ENCODE data around the gene RFFL. TPM values are rescaled to one million over a fixed set of nuclear protein-coding genes. Genes with fewer than 3 reads are reported as not detected.

The RFFL gene
- total RNA-seq, 3 donors from 2014 or later (not counting 1 experiment from before 2014, with no cell fraction given) = 50.0 to 86.6 (median 75.9) TPM

- Histone ChIP-seq H3K4me3 (ENCODE audit: low read length) (no peak overlapping the region), H3K27me3 (ENCODE audit: control insufficient read depth, insufficient read depth, low read length) (no peaks in the 10 kb centered on the region), H3K27ac (ENCODE audit: low read length) (no peak overlapping the region), H3K36me3 (ENCODE audit: control insufficient read depth, insufficient read depth, low read length) (no peaks in the 10 kb centered on the region), H3K9me3 (ENCODE audit: control insufficient read depth, insufficient read depth, low read length) (no peaks in the 10 kb centered on the region), H3K4me1 (ENCODE audit: control insufficient read depth, insufficient read depth, low read length) (peaks cover 13% of the 10 kb centered on the region)
- DNase-seq (no peak), ATAC-seq (no peak)
- peak overlapping the region; percentile 22 for H3K4me3 Mint-ChIP-seq
- TF ChIP-seq, protein P1, sequence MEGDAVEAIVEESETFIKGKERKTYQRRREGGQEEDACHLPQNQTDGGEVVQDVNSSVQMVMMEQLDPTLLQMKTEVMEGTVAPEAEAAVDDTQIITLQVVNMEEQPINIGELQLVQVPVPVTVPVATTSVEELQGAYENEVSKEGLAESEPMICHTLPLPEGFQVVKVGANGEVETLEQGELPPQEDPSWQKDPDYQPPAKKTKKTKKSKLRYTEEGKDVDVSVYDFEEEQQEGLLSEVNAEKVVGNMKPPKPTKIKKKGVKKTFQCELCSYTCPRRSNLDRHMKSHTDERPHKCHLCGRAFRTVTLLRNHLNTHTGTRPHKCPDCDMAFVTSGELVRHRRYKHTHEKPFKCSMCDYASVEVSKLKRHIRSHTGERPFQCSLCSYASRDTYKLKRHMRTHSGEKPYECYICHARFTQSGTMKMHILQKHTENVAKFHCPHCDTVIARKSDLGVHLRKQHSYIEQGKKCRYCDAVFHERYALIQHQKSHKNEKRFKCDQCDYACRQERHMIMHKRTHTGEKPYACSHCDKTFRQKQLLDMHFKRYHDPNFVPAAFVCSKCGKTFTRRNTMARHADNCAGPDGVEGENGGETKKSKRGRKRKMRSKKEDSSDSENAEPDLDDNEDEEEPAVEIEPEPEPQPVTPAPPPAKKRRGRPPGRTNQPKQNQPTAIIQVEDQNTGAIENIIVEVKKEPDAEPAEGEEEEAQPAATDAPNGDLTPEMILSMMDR (IDR thresholded peaks at IDR 0.05) = no peak
- H3K27me3 Mint-ChIP-seq (ENCODE audit: low read depth in 2 of 2) = no peaks in the 10 kb centered on the region
- no peaks in the 10 kb centered on the region for H3K36me3 Mint-ChIP-seq
- 96% methylated on average over 2 of the region's 2 CpGs for WGBS (ENCODE audit: insufficient coverage)
- intact Hi-C loops (cut with micrococcal nuclease) = no loop called here
- H3K9me3 Mint-ChIP-seq = no peaks in the 10 kb centered on the region
- H3K27ac Mint-ChIP-seq = peak overlapping the region; percentile 14 to 48
- peaks cover 38 to 53% of the 10 kb centered on the region in 2 donors for H3K4me1 Mint-ChIP-seq
These were observed 19.6 kb upstream of the RFFL start for GRCh38 chr17:35083071-35083470.

DNA sequence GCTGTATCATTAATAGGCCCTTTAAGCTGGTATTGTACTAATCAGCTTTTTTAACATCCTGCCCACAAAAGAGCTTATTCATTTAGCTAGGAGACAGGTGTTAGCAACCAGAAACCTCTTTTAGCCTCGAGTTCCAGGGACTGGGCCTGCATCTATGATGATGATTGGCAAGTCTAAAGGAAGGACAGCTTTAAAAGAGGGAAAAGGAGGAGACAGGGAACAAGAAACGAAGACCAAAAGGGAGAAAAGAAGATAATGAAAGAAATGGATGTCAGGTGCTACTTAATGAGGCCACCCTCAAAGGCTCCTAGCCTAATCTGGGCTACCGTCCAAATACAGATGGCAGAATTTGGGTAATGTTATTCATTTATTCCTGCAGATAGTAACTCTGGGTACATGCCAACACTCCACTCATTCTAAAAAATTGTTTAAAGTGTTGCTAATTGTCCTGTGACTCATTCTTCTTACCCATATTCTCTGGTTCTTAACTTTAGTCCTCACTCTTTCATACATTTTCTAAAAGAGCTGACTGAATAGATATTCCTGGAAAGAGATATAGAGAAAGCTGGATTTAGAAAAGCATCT lies 18.7 kb upstream of the RFFL start:
- DNase-seq (peak in 1 of 2 donors; percentile 44), ATAC-seq (peak; percentile 29 to 57 (median 52))
- Mint-ChIP-seq H3K9me3 (no peaks in the 10 kb centered on the region), H3K36me3 (no peaks in the 10 kb centered on the region), H3K27ac (peak overlapping the region; percentile 21 to 27), H3K4me1 (peaks cover 38 to 53% of the 10 kb centered on the region in 2 donors), H3K27me3 (ENCODE audit: low read depth in 2 of 2) (no peaks in the 10 kb centered on the region), H3K4me3 (peak overlapping the region; percentile 14)
- Histone ChIP-seq H3K27me3 (ENCODE audit: control insufficient read depth, insufficient read depth, low read length) (no peaks in the 10 kb centered on the region), H3K9me3 (ENCODE audit: control insufficient read depth, insufficient read depth, low read length) (no peaks in the 10 kb centered on the region), H3K4me1 (ENCODE audit: control insufficient read depth, insufficient read depth, low read length) (peaks cover 8% of the 10 kb centered on the region), H3K4me3 (ENCODE audit: low read length) (no peak overlapping the region), H3K36me3 (ENCODE audit: control insufficient read depth, insufficient read depth, low read length) (no peaks in the 10 kb centered on the region), H3K27ac (ENCODE audit: low read length) (peak overlapping the region; percentile 15)
- intact Hi-C loops (cut with micrococcal nuclease) = no loop called here
- WGBS (ENCODE audit: insufficient coverage) = 38% methylated on average over 3 of the region's 3 CpGs
- TF ChIP-seq, protein P1 (IDR thresholded peaks at IDR 0.05) = no peak

DNA sequence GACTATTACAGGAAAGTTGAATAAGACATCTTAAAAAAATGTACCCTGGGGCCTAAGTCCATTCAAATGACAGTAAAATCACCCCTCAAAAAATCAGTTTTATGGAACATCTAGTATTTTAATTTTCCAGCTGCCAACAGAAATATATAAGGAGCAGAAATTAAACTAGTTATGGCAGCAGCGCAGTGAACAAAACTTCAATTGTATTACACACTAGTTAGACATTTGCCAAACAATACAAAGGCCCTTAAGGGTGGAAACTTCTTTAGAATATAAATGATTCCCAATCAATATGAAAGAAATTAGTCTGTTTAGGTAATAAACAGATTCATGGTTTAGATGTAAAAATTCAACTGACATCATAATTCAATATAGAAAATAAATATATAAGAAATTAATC lies 18.1 kb upstream of the RFFL start:
- Histone ChIP-seq H3K9me3 (ENCODE audit: control insufficient read depth, insufficient read depth, low read length) (no peaks in the 10 kb centered on the region), H3K27ac (ENCODE audit: low read length) (no peak overlapping the region), H3K36me3 (ENCODE audit: control insufficient read depth, insufficient read depth, low read length) (no peaks in the 10 kb centered on the region), H3K4me1 (ENCODE audit: control insufficient read depth, insufficient read depth, low read length) (peaks cover 6% of the 10 kb centered on the region), H3K4me3 (ENCODE audit: low read length) (no peak overlapping the region), H3K27me3 (ENCODE audit: control insufficient read depth, insufficient read depth, low read length) (no peaks in the 10 kb centered on the region)
- peaks cover 35 to 53% of the 10 kb centered on the region in 2 donors for H3K4me1 Mint-ChIP-seq
- H3K36me3 Mint-ChIP-seq = no peaks in the 10 kb centered on the region
- no peak overlapping the region for H3K4me3 Mint-ChIP-seq
- WGBS (ENCODE audit: insufficient coverage) = no CpG with 5 or more reads among the region's 1 CpG
- peak overlapping the region; percentile 21 to 74 for H3K27ac Mint-ChIP-seq
- TF ChIP-seq, protein P1 (IDR thresholded peaks at IDR 0.05) = no peak
- intact Hi-C loops (cut with micrococcal nuclease) = no loop called here
- DNase-seq = no peak
- no peaks in the 10 kb centered on the region for H3K9me3 Mint-ChIP-seq
- H3K27me3 Mint-ChIP-seq (ENCODE audit: low read depth in 2 of 2) = no peaks in the 10 kb centered on the region
- ATAC-seq = no peak

DNA sequence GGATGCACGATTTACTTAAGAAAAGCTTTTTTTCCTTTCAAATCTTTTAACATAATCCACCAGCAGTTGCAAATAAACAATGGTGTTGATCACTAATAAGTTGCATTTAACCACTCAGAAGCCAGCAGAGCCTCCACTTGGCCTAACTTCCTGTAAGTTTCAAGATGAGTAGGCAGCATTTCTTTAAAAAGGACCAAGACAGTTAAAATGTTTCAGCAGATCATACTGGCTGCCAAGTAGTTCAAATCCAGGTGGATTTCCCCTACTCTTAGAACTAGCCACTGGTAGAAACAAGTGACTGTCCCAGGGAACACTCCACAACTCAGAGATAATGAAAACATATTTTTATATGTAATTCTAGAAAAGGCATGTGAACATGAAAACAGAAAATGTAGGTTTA lies 17.0 kb upstream of the RFFL start:
- peak in 1 of 2 donors; percentile 28 for DNase-seq
- no peaks in the 10 kb centered on the region for H3K9me3 ChIP-seq (ENCODE audit: control insufficient read depth, insufficient read depth, low read length)
- H3K4me1 Mint-ChIP-seq = peaks cover 31 to 49% of the 10 kb centered on the region in 2 donors
- WGBS (ENCODE audit: insufficient coverage) = no CpG with 5 or more reads among the region's 1 CpG
- no peaks in the 10 kb centered on the region for H3K36me3 ChIP-seq (ENCODE audit: control insufficient read depth, insufficient read depth, low read length)
- no peak overlapping the region for H3K4me3 ChIP-seq (ENCODE audit: low read length)
- no peak overlapping the region for H3K27ac ChIP-seq (ENCODE audit: low read length)
- H3K4me3 Mint-ChIP-seq = no peak overlapping the region
- TF ChIP-seq, protein P1 (IDR thresholded peaks at IDR 0.05) = no peak
- no peaks in the 10 kb centered on the region for H3K27me3 Mint-ChIP-seq (ENCODE audit: low read depth in 2 of 2)
- no peak overlapping the region for H3K27ac Mint-ChIP-seq
- no peak for ATAC-seq
- no peaks in the 10 kb centered on the region for H3K27me3 ChIP-seq (ENCODE audit: control insufficient read depth, insufficient read depth, low read length)
- no peaks in the 10 kb centered on the region for H3K36me3 Mint-ChIP-seq
- peaks cover 7% of the 10 kb centered on the region for H3K4me1 ChIP-seq (ENCODE audit: control insufficient read depth, insufficient read depth, low read length)
- no peaks in the 10 kb centered on the region for H3K9me3 Mint-ChIP-seq
- intact Hi-C loops (cut with micrococcal nuclease) = no loop called here

Measured in natural killer cell (primary cell).